Frontal cortex (tissue), 4 donors: ENCODE results near the gene DOCK8. TPM values are rescaled to one million over a fixed set of nuclear protein-coding genes. Genes with fewer than 3 reads are reported as not detected.
A peak's percentile ranks its signal among the peaks of the same experiment; 100 is the strongest.
"Not testable (repeated sequence)": the region's sequence is repeated elsewhere in the genome, so short reads cannot be mapped to it uniquely, and the experiment has no call there.

Source experiments
- DNase-seq, 2 donors: peaks; one replicate each; pipeline ENCODE4 v3.0.0; 2012; ENCODE audit warnings: low spot score in 2 of 2
- FAIRE-seq: peaks from 2 replicates; lab custom pipeline; 2012; peaks lifted over from hg19 to GRCh38; lab: Jason Lieb, UNC
- total RNA-seq: library from RNA; depleted of rRNA; stranded (reverse); fragments of >200 nt; gene quantifications from one replicate; pipeline ENCODE4 v1.2.3, GENCODE V29; 2014
- donor health status: control.
- donor health status: control.
- donor health status: control.

The DOCK8 gene
- total RNA-seq = 2.4 TPM

DNA sequence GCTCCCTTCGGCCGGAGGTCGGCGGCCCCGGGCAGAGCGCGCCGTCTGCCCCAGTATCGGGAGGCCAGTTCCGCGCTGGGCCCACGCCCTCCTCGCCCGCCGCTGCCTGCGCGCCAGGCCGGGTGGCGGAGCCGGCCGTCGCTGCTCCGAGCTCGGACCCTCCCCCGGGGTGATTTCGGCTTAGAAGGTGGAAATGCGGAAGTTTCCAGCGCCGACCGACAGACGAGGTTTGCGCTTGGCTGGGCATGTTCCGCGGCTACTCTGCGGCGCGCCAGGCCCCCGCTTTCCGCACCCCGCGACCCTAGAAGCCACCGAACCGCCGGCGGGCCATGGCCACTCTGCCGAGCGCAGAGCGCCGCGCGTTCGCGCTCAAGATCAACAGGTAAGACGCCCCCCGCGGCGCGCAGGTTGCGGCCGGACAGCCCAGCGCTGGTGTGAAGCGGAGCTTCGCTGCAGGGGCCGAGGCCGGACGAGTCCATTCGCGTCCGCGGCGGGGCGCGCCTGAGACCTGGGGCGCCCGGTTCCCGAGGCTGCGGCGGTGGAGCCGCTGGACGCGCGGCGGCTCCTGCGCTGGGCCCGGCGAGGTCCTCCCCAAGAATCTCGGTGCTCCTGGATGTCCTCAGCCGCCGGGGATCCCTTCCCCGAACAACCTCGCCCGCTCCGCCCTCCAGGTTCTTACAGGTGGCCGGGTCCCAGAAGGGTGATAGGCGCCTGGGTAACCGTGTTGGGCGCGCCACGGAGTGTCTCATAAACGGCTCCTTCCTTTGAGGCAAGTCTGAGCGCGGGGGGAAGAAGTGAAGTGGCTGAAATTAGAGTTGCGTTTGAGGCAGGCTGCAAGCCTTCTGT, at the start of gene DOCK8:
Gene DOCK8 (plus strand): TSS at position 218 of the 846 bp plus-strand sequence. CDS start 112 bp downstream, at position 330.
- DNase-seq (peak in 1 of 2 donors; percentile 17), FAIRE-seq (no peak)

DNA sequence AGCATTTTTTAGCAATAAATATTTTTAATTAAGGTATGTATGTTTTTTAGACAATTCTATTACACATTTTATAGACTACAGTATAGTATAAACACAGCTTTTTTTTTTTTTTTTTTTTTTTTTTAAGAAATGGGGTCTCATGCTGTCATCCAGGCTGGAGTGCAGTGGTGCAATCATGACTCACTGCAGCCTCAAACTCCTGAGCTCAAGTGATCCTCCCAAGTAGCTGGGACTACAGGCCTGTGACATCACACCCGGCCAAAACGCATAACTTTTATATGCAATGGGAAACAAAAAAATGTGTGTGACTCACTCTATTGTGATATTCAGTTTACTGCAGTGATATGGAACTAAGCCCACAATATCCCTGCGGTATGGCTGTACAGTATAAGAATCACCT, 44.9 kb upstream of the DOCK8 start:
- not testable (repeated sequence) for FAIRE-seq, DNase-seq

DNA sequence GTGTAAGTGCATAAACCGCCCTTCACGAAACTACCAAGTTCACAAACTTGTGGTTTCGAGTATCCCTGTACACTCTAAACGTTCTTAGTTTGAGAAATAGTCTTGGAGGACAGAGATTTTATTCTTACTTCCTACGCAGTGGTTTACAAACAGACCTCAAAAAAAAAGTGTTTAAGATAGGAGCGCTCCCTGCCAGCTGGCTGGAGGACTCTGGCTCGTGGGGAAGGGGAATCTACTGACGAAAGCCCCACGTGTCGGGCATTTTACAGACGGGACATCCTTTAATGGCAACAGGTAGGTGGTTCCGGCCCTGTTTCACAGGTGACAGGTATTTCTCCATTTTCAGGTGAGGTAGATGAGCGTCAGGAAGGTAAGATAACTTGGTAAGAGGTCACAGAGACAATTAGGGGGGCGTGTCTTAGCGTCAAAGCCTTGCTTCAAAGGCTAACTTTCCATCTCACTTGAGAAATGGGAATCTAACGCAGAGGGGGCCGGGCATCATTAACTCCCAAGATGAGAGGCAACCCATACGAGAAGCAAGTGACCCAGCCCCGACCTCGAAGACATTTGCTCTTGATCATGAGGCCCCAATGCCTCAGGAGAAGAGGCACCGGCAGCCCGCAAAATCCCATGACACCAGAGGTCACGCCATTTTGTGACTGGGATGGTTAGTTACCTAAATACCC, 36.4 kb upstream of the DOCK8 start:
- FAIRE-seq, DNase-seq: not testable (repeated sequence)

DNA sequence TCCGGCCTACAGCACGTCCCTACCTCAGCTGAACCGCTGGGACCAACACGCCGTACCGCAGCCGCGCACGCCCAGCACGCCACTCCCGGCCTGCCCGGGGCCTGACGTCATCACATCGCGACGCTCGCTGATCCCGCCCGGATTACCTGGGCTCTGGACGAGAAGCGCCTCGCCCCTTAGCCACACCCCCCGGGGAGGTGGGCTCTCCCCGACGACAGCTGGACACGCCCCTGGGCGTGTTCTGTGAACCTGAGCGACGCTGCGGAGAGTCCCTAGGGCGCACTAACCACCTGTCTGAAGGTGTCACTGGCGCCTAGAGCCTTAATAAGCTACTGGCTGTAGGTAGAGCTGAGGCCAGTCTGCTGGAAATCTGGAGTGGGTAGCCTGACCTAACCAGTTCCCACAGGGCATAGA, 35.7 kb upstream of the DOCK8 start, which contains the start of gene ZNG1A:
Gene ZNG1A (minus strand): TSS at position 87 of the 414 bp plus-strand sequence. CDS start 87 bp downstream, outside the sequence.
- not testable (repeated sequence) for FAIRE-seq, DNase-seq

DNA sequence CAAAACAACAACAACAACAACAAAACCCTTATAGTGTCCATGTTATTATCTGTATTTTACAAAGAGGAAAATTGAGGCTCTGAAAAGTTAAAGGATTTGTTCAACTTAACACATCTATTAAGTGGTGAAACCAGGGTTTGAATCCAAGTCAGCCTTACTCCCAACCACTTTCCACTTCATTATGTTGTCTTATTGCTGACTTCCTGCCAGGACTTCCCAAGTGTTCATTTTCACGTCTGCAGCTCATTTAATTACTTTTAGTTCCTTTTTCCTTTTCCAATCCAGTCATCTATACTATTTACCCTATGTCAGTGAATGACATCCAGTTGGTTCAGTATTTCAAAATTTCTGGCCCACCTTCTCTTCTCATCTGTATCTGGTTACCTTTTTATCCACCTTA, 15.1 kb upstream of the DOCK8 start:
- FAIRE-seq, DNase-seq: not testable (repeated sequence)

DNA sequence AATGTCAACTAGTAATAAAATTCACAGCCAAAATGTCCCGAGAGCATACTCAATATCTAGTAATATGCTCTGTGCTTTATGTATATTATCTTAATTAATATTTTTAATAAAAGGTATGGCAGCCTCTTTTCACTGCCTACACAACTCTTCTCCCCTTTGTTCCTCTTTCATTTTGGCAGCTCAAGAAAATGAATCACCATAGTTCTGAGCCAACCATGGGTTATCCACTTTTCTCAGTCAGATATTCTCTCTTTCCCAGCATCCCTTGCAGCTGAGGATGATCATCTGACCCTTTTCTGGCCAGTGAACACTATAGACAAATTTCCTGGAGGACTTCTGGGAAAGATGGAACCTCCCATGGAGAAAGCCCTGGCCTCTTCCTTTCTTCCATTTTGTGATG, 8.2 kb upstream of the DOCK8 start:
- DNase-seq = no peak
- FAIRE-seq = no peak

DNA sequence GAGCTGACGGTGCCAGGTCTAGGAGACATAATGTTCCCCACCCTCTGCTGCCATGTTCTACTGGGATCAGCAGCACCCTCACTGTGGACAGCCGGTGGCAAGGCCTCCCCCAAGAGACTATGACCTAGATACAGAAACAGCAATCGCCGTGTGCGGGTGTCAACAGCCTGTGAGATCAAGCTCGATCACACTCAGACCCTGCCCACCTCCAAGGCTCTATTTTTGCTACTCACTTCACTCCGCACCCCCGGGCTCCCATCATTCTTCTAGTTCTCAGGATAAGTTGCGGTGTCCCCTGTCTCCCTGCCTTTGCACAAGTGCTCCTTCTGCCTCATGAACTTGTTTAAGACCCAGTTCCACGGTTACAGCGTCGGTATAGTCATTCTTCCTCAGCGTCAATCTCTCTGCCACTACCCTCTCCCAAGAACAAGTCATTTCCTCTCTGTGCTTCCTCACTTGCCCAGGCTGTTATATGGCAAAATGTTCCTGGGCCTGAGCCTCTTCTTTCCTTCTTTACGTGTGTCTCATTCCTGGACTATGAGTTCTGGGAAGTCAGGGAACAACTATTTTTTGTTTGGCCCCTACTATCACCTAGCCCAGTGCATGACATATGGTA, 5.4 kb upstream of the DOCK8 start:
- FAIRE-seq (no peak), DNase-seq (no peak)

DNA sequence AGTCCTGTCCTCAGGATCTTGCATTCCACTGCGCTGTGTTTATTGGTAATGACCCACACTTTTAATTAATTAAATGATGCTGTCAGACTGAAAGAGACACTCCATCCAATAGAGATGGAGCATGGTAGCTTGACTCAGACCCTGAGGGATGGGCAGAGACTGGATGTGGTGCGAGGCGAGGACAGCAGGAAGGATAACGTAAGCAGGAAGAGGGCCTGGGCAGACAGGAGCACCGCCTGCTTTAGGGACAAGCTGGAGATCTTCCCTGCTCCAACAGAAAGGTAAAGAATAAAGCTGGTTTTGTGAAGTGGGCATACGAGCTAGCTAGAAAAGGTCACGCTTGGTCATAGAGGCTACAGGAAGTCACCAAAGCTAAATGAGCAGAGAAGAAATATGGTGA, 3.6 kb upstream of the DOCK8 start:
- no peak for FAIRE-seq
- no peak for DNase-seq

DNA sequence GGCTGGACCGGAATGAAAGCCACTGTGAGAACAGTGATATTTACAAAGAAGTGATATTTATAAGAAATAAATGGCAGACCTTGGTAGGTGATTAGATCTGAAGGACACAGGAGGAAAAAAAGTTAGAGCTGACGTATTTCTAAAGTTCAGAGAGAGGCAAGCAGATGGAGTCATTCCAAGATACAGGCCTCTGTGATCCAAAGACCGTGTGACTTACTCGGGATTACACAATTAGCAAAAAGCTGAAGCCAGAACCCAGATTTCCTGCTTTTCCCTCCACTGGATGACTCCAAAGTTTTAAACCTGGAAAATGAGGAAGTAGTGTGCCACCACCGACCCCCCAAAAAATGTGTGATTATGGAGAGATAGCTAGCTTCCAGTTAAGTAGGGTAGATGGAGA, 3.1 kb upstream of the DOCK8 start:
- no peak for DNase-seq
- no peak for FAIRE-seq

DNA sequence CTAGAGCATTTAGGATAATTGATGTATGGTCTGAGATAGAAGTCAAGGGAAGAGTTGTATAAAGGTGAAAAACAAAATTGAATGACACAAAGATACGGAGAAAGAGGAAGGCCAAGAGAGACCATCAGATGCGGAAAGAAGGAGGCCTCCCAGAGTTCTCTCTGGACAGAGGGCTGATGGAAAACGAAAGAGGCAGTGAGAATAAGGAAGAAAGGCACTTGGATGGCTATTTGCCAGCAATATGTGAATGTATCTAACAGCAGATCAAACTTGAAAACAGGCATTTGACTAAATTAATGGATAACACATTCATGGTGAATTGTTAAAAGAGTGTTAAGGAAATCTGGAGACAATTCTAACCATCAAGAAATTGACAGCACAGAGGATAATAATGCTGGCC, 2.4 kb upstream of the DOCK8 start:
- no peak for FAIRE-seq
- DNase-seq = no peak

DNA sequence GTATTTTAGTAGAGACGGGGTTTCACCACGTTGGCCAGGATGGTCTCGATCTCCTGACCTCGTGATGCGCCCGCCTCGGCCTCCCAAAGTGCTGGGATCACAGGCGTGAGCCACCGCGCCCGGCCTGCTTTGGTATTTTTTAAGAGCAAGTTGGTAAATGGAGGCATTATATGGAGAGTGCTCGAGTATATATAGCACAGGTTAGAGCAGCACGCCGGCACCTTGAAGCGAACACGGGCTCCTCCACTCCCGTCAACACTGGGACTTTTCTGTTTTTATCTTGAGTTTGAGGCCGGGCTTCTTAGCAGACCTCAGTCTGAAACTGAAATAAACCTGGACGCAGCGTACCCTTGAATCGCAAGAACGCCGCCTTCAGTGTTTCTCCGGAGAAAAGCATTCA, 764 bp upstream of the DOCK8 start:
- FAIRE-seq, DNase-seq: not testable (repeated sequence)

DNA sequence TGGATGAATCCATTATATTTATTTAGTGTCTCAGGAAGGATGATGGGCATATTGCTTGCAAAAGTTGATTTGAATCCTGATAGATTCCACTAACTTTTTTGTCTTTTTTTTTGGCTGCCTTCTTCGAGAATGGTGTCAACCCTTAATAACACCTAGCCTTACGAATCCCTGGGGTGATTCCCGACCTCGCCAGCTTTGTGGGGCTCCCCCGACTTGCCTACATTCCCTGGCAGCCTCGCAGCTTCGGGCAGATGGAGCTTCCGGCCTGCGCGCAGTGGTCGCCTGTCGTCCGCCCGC, 366 bp upstream of the DOCK8 start:
- no peak for FAIRE-seq

DNA sequence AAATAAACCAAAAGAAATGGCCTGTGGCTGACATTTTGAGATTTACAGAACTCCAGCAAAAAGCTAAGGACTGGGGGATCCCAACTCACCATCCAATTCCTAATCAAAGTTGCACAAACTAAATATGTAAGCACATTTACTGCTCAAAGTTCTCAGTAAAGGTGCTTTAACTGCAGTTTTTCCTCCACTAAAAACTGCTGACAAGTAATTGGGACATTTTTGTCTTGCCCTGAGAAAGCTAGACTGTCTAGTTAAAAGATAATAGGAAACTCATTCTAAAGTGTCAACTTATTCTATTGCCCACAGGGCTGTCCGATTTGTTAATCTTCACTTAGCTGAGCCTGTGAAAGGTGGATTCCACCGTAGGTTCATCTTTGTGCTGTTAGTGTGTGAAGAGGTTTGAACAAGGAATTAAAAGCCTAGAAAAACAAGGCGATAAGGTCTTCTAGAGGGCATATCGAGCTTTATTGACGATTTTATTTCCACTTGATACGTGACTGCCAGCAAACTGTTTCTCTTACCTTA, 1.0 kb downstream of the DOCK8 start:
- DNase-seq (no peak), FAIRE-seq (no peak)

More for the DNA sequence above, 366 bp upstream of the DOCK8 start:
- DNase-seq = no peak

DNA sequence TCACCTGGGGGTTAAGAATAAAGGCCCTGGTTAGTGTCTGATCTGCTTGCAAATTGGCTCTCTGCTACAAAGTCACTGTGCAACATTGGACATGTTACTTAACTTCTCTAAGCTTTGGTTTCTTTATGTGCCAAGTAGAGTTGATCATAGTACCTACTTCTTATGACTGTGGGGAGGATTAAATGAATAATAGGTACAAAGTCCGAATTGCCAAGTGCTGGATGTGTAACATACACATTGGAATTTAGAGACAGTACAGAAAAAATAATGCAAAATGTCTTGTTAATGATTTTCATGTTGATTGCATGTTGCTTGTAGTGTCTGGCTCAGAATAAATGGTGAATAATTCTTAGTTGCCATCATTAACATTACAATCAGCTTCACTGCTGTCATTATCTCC, 2.2 kb downstream of the DOCK8 start:
- no peak for DNase-seq
- no peak for FAIRE-seq

DNA sequence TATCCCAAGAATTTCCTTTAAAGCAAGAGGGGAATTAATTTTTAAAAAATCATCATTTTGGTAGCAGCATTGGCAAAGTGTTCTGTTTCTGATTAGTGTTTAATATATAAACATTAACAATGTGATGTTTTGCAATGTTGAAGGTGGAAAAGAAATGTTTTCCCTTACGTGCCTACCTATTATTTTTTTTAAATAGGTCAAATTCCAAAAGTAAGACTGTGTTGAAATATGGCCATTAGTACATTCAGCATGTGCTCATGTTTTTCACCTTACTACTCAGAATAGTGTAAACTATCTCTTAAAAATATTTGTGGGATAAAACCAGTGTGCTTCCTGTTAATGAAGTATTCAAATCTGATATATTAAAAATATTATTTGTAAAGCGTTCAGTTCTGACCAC, 3.3 kb downstream of the DOCK8 start:
- DNase-seq (no peak), FAIRE-seq (no peak)

DNA sequence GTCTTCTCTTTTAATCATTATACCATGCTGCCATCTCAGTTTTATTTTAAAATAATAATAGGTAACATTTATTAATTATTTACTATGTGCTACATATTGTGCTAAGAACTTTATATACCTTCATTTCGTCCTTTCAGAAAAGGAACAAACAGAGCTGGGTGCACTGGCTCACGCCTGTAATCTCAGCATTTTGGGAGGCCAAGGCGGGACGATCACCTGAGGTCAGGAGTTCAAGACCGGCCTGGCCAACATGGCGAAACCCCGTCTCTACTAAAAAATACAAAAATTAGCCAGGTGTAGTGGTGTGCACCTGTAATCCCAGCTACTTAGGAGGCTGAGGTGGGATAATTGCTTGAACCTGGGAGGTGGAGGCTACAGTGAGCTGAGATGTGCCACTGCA, 4.4 kb downstream of the DOCK8 start:
- FAIRE-seq, DNase-seq: not testable (repeated sequence)

DNA sequence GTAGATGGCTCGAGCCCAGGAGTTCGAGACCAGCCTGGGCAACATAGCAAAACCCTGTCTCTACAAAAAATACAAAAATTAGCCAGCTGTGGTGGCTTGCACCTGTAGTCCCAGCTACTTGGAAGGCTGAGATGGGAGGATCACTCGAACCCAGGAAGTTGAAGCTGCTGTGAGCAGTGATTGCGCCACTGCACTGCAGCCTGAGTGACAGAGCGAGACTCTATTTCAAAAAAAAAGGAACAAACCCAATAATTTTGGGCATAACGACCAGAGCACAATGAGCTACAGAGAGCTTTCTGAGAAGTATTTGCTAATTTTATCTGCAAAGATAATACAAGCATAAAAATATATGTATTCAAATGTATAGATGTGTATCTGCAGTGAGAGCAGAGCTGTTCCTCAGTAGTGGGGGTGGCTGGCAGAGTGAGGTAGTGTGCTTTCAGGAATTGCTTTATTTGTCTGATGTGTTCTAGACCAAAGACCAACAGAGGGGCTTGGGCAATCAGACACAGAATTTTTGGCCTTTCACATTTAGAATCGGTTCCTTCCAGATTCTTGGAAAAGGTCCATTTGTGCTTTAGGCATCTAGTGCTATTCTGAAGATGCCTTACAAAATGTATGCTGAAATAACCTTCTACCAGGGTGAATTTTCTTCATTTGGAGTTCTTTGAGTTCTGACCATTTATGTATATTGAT, 5.2 kb downstream of the DOCK8 start:
- no peak for FAIRE-seq

DNA sequence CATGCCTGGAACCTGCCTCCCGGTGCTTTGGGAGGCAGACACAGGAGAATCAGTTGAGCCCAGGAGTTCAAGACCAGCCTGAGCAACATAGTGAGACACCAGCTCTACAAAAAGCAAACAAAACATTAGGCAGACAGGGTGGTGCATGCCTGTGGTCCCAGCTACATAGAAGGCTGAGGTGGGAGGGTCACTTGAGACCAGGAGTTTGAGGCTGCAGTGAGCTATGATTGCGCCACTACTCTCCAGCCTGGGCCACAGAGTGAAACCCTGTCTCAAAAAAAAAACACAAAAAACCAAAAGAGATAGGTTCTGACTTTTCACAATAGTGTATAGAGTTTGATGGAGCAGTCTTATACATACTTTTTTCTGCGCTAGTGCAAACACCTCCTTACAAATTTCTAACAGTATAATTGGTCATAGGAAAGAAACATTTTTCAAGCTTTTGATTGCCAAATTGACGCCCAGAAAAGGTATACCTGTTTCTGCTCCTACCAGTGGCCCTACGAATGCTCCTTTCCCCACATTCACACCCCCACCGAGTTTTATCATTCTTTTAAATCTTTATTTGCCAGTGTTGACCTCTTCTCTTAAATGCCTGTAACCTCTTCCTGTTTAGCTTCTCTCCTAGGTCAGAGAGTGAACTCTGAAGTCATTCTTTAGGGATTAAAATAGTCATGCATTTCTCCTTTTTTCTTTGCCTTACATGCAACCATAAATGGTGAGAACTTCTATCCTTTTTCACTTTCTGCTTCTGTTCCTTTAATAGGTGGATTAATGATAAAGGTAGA, 7.5 kb downstream of the DOCK8 start:
- no peak for FAIRE-seq
- no peak for DNase-seq

More for the DNA sequence above, 5.2 kb downstream of the DOCK8 start:
- DNase-seq = no peak

DNA sequence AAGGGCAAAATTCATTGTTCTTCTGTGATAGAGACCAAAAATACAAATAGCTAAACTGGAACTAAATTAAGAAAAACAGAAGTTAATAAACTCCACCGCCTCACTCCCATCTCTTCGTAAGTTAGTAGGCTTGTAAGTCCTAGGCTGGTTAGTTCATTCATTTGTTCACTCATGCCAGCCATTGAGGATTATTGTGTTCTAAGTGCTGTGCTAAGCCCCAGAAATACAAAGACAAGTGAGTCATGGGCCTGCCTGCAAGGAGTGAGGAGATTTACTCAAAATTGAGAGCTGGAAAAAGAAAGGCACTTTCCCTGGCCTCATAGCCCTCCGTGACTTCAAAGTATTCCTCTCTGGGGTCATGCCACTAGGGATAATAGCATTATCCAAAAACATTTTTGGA, 8.5 kb downstream of the DOCK8 start:
- DNase-seq = no peak
- no peak for FAIRE-seq
